Osteoblast (primary cell): ENCODE results near the gene ANKS1B. TPM values are rescaled to one million over a fixed set of nuclear protein-coding genes. Genes with fewer than 3 reads are reported as not detected.

Experiments used
- DNase-seq: peaks from one replicate; pipeline ENCODE4 v3.0.0; 2011; ENCODE audit warnings: low spot score, mixed read lengths; ENCODE audit not compliant: insufficient read length; ENCODE audit errors: missing footprints
- H2AFZ ChIP-seq: 2 replicates; pipeline ENCODE4 v1.6.0; 2011; ENCODE audit warnings: mild to moderate bottlenecking, low read length
- H3K27ac ChIP-seq: 2 replicates; pipeline ENCODE4 v1.5.1; 2011; ENCODE audit warnings: mild to moderate bottlenecking, low read depth, low read length, moderate library complexity
- H3K27me3 ChIP-seq: 2 replicates; pipeline ENCODE4 v1.6.0; 2012; ENCODE audit warnings: mild to moderate bottlenecking, control low read depth, inconsistent platforms, low read length, moderate library complexity; ENCODE audit not compliant: insufficient read depth
- H3K36me3 ChIP-seq: 2 replicates; pipeline ENCODE4 v1.5.1; 2011; ENCODE audit warnings: mild to moderate bottlenecking, low read length, control low read depth, moderate library complexity; ENCODE audit not compliant: insufficient read depth
- H3K4me1 ChIP-seq: 2 replicates; pipeline ENCODE4 v1.5.1; 2011; ENCODE audit warnings: mild to moderate bottlenecking, low read length, control low read depth, moderate library complexity; ENCODE audit not compliant: insufficient read depth
- H3K4me2 ChIP-seq: 2 replicates; pipeline ENCODE4 v1.6.0; 2011; ENCODE audit warnings: mild to moderate bottlenecking, low read length; ENCODE audit not compliant: insufficient read depth
- H3K4me3 ChIP-seq: fragments of 200-600 bp; sonication (generic); 3 replicates; pipeline ENCODE4 v1.5.1; 2012; ENCODE audit warnings: mild to moderate bottlenecking, low read length, inconsistent platforms; ENCODE audit not compliant: insufficient read depth
- H3K79me2 ChIP-seq: 2 replicates; pipeline ENCODE4 v1.6.0; 2012; ENCODE audit warnings: mild to moderate bottlenecking, low read length, control low read depth, inconsistent platforms; ENCODE audit not compliant: insufficient read depth
- H3K9me3 ChIP-seq: 2 replicates; pipeline ENCODE4 v1.5.1; 2011; ENCODE audit warnings: low read depth, low read length, control low read depth
- H4K20me1 ChIP-seq: 2 replicates; pipeline ENCODE4 v1.6.0; 2012; ENCODE audit warnings: mild to moderate bottlenecking, low read length, control low read depth; ENCODE audit not compliant: insufficient read depth
- CTCF ChIP-seq: IDR thresholded peaks from 2 replicates; pipeline ENCODE4 v1.5.1; 2011; ENCODE audit warnings: mild to moderate bottlenecking, low read depth, low read length, moderate library complexity; ENCODE audit errors: extremely low read depth
- total RNA-seq: library from RNA; depleted of rRNA; stranded (reverse); fragments of >200 nt; gene quantifications from 2 replicates; pipeline ENCODE4 v1.2.3, GENCODE V29; 2012

ANKS1B gene
- total RNA-seq, 1 donor, result 2.2 TPM

- DNase-seq, result no peak
- Histone ChIP-seq H3K4me2 (no peak overlapping the region), H3K27ac (no peak overlapping the region), H3K9me3 (no peaks in the 10 kb centered on the region), H3K4me1 (no peaks in the 10 kb centered on the region), H3K4me3 (no peak overlapping the region), H3K79me2 (no peaks in the 10 kb centered on the region), H3K27me3 (no peaks in the 10 kb centered on the region), H4K20me1 (no peaks in the 10 kb centered on the region), H3K36me3 (no peaks in the 10 kb centered on the region), H2AFZ (no peak overlapping the region)
- no peak for TF ChIP-seq CTCF
Observed at GRCh38 chr12:99383258-99383657, 601.5 kb downstream of the ANKS1B start.

- H3K4me2 ChIP-seq, result no peak overlapping the region
- H2AFZ ChIP-seq, result no peak overlapping the region
- no peaks in the 10 kb centered on the region for H4K20me1 ChIP-seq
- TF ChIP-seq CTCF, result no peak
- no peak overlapping the region for H3K27ac ChIP-seq
- no peaks in the 10 kb centered on the region for H3K36me3 ChIP-seq
- H3K4me3 ChIP-seq, result no peak overlapping the region
- H3K79me2 ChIP-seq, result no peaks in the 10 kb centered on the region
- no peaks in the 10 kb centered on the region for H3K4me1 ChIP-seq
- no peaks in the 10 kb centered on the region for H3K27me3 ChIP-seq
- DNase-seq, result no peak
- H3K9me3 ChIP-seq, result no peaks in the 10 kb centered on the region
Observed at GRCh38 chr12:99381992-99382391, 602.7 kb downstream of the ANKS1B start.

GRCh38 chr12:99380701-99381100, 604.0 kb downstream of the ANKS1B start:
- Histone ChIP-seq H4K20me1 (no peaks in the 10 kb centered on the region), H3K4me2 (no peak overlapping the region), H3K36me3 (no peaks in the 10 kb centered on the region), H3K4me3 (no peak overlapping the region), H3K79me2 (no peaks in the 10 kb centered on the region), H3K9me3 (no peaks in the 10 kb centered on the region), H3K4me1 (no peaks in the 10 kb centered on the region), H3K27me3 (no peaks in the 10 kb centered on the region), H2AFZ (no peak overlapping the region), H3K27ac (no peak overlapping the region)
- TF ChIP-seq CTCF, result no peak
- no peak for DNase-seq

- no peaks in the 10 kb centered on the region for H4K20me1 ChIP-seq
- H2AFZ ChIP-seq, result no peak overlapping the region
- TF ChIP-seq CTCF, result no peak
- no peaks in the 10 kb centered on the region for H3K36me3 ChIP-seq
- H3K4me2 ChIP-seq, result no peak overlapping the region
- DNase-seq, result no peak
- H3K27ac ChIP-seq, result no peak overlapping the region
- no peaks in the 10 kb centered on the region for H3K27me3 ChIP-seq
- H3K9me3 ChIP-seq, result no peaks in the 10 kb centered on the region
- no peak overlapping the region for H3K4me3 ChIP-seq
- H3K79me2 ChIP-seq, result no peaks in the 10 kb centered on the region
- H3K4me1 ChIP-seq, result no peaks in the 10 kb centered on the region
Observed at GRCh38 chr12:99374023-99374422, 610.7 kb downstream of the ANKS1B start.
